Retinal pigment epithelial cell (primary cell): Measurements from ENCODE around the gene ERC2.

Source experiments
- DNase-seq: peaks from one replicate; pipeline ENCODE4 v3.0.0-alpha.2; 2010; ENCODE audit warnings: low read depth
- H3K4me3 ChIP-seq: 2 replicates; pipeline ENCODE4 v1.5.1; 2011; ENCODE audit warnings: mild to moderate bottlenecking, low read length, control low read depth, moderate library complexity
- CTCF ChIP-seq: conservative IDR thresholded peaks from 2 replicates; pipeline ENCODE4 v1.5.1; 2011; ENCODE audit warnings: low read depth, low read length, control low read depth, inconsistent platforms

ERC2 gene

GRCh38 chr3:55792742-55793141 is 675.5 kb downstream of the ERC2 start:
- no peak for DNase-seq
- no peak for TF ChIP-seq CTCF
- H3K4me3 ChIP-seq: no peak overlapping the region

- no peak for DNase-seq
- TF ChIP-seq CTCF: no peak
- H3K4me3 ChIP-seq: no peak overlapping the region
These were observed 676.3 kb downstream of the ERC2 start for GRCh38 chr3:55792009-55792408.

- no peak overlapping the region for H3K4me3 ChIP-seq
- TF ChIP-seq CTCF: no peak
- DNase-seq: no peak
These were observed 677.5 kb downstream of the ERC2 start for GRCh38 chr3:55790596-55791350.

- TF ChIP-seq CTCF: no peak
- H3K4me3 ChIP-seq: no peak overlapping the region
- no peak for DNase-seq
These were observed 678.8 kb downstream of the ERC2 start for GRCh38 chr3:55789516-55789915.

GRCh38 chr3:55782807-55783206 is 685.5 kb downstream of the ERC2 start:
- no peak overlapping the region for H3K4me3 ChIP-seq
- TF ChIP-seq CTCF: no peak
- DNase-seq: no peak

- TF ChIP-seq CTCF: no peak
- H3K4me3 ChIP-seq: no peak overlapping the region
- DNase-seq: no peak
These were observed 685.9 kb downstream of the ERC2 start for GRCh38 chr3:55782351-55782750.

GRCh38 chr3:55780913-55781312 is 687.4 kb downstream of the ERC2 start:
- no peak overlapping the region for H3K4me3 ChIP-seq
- TF ChIP-seq CTCF: no peak
- DNase-seq: no peak
